IMR-90 (cell line): ENCODE results near the gene USP36. TPM values are rescaled to one million over a fixed set of nuclear protein-coding genes. Genes with fewer than 3 reads are reported as not detected.

ENCODE experiments used
- ATAC-seq: fragments of 200-7000 bp; cut with Tn5 transposase; 2 replicates; pipeline ENCODE4 v1.9.1; 2020; ENCODE audit warnings: low read depth, mild to moderate bottlenecking, moderate library complexity
- BruUV-seq: library from RNA; stranded (reverse); fragments of 400-500 nt; replicated peaks from 2 replicates; lab custom pipeline; 2021; lab: Mats Ljungman, UMichigan
- CTCF ChIA-PET: fragments of 300-600 bp; formaldehyde crosslinking; extraction: SDS; loops from one replicate; lab custom pipeline; 2021; ENCODE audit warnings: antibody characterized with exemption; lab: Yijun Ruan, JAX
- POLR2A ChIA-PET: fragments of 300-600 bp; sonication (Branson Sonifier 250); formaldehyde crosslinking; loops from one replicate; lab custom pipeline; 2022; ENCODE audit warnings: antibody characterized with exemption; ENCODE audit not compliant: unreplicated experiment; lab: Charles Lee
- DNase-seq: peaks from one replicate; pipeline ENCODE4 v3.0.0; 2013
- H2AFZ ChIP-seq: replicated peaks from 2 replicates; pipeline ENCODE3; 2013; ENCODE audit warnings: low read length, mild to moderate bottlenecking; ENCODE audit not compliant: poor library complexity
- H2AK5ac ChIP-seq: 2 replicates; pipeline ENCODE4 v1.6.1; 2013; ENCODE audit warnings: low read depth, low read length, inconsistent platforms
- H2AK9ac ChIP-seq: replicated peaks from 2 replicates; pipeline ENCODE3; 2013; ENCODE audit warnings: mild to moderate bottlenecking, low read depth, low read length, moderate library complexity; ENCODE audit not compliant: poor library complexity
- H2BK120ac ChIP-seq: 2 replicates; pipeline ENCODE4 v1.6.1; 2013; ENCODE audit warnings: low read depth, low read length, inconsistent platforms
- H2BK15ac ChIP-seq: 3 replicates; pipeline ENCODE4 v1.6.1; 2013; ENCODE audit warnings: low read depth, low read length, inconsistent platforms
- H2BK20ac ChIP-seq: 2 replicates; pipeline ENCODE4 v1.6.1; 2013; ENCODE audit warnings: low read depth, mild to moderate bottlenecking, inconsistent platforms, low read length, moderate library complexity
- H2BK5ac ChIP-seq: 2 replicates; pipeline ENCODE4 v1.6.1; 2013; ENCODE audit warnings: mild to moderate bottlenecking, low read depth, low read length, inconsistent platforms; ENCODE audit not compliant: poor library complexity, severe bottlenecking
- H3K14ac ChIP-seq: replicated peaks from 2 replicates; pipeline ENCODE4 v1.6.1; 2013; ENCODE audit warnings: low read depth, low read length, inconsistent platforms
- H3K18ac ChIP-seq: 2 replicates; pipeline ENCODE4 v1.6.1; 2013; ENCODE audit warnings: low read depth, low read length, control low read depth
- H3K23ac ChIP-seq: 2 replicates; pipeline ENCODE4 v1.6.1; 2013; ENCODE audit warnings: low read depth, low read length, inconsistent platforms
- H3K27ac ChIP-seq: 2 replicates; pipeline ENCODE4 v1.5.1; 2013; ENCODE audit warnings: mild to moderate bottlenecking, control low read depth, low read length; ENCODE audit not compliant: insufficient read depth
- H3K27me3 ChIP-seq: 2 replicates; pipeline ENCODE4 v1.6.1; 2013; ENCODE audit warnings: low read length; ENCODE audit not compliant: control insufficient read depth, insufficient read depth
- H3K36me3 ChIP-seq: 2 replicates; pipeline ENCODE4 v1.6.1; 2013; ENCODE audit warnings: low read length, mixed read lengths; ENCODE audit not compliant: control insufficient read depth, insufficient read depth
- H3K4ac ChIP-seq: 2 replicates; pipeline ENCODE4 v1.6.1; 2013; ENCODE audit warnings: low read depth, low read length, inconsistent platforms
- H3K4me1 ChIP-seq: 2 replicates; pipeline ENCODE4 v1.6.1; 2013; ENCODE audit warnings: low read length, mixed read lengths; ENCODE audit not compliant: control insufficient read depth, insufficient read depth
- H3K4me2 ChIP-seq: 2 replicates; pipeline ENCODE4 v1.6.1; 2013; ENCODE audit warnings: low read depth, mild to moderate bottlenecking, control low read depth, low read length, moderate library complexity
- H3K4me3 ChIP-seq: 2 replicates; pipeline ENCODE4 v1.5.1; 2013; ENCODE audit warnings: low read depth, mild to moderate bottlenecking, control low read depth, low read length, moderate library complexity; ENCODE audit not compliant: insufficient read depth
- H3K56ac ChIP-seq: 2 replicates; pipeline ENCODE4 v1.6.1; 2013; ENCODE audit warnings: low read length, inconsistent platforms; ENCODE audit not compliant: insufficient read depth; ENCODE audit errors: extremely low read depth
- H3K79me1 ChIP-seq, 2 experiments: 2 replicates each; pipeline ENCODE4 v1.6.1; 2013; ENCODE audit warnings: low read length in 2 of 2, inconsistent platforms in 1 of 2, low read depth in 1 of 2
- H3K9ac ChIP-seq: 2 replicates; pipeline ENCODE4 v1.6.1; 2013; ENCODE audit warnings: low read depth, low read length, control low read depth
- H3K9me1 ChIP-seq: 2 replicates; pipeline ENCODE4 v1.6.1; 2013; ENCODE audit warnings: low read length, inconsistent platforms; ENCODE audit not compliant: insufficient read depth
- H3K9me3 ChIP-seq: 2 replicates; pipeline ENCODE4 v1.6.1; 2013; ENCODE audit warnings: low read length; ENCODE audit not compliant: control insufficient read depth, insufficient read depth
- H4K20me1 ChIP-seq: 2 replicates; pipeline ENCODE4 v1.6.1; 2013; ENCODE audit warnings: low read length, inconsistent platforms; ENCODE audit not compliant: insufficient read depth
- H4K5ac ChIP-seq: 2 replicates; pipeline ENCODE4 v1.6.1; 2013; ENCODE audit warnings: mild to moderate bottlenecking, low read depth, low read length, control low read depth
- H4K8ac ChIP-seq, 2 experiments: 2 replicates each; pipeline ENCODE4 v1.6.1; 2013; ENCODE audit warnings: low read depth in 2 of 2, low read length in 2 of 2, control low read depth in 1 of 2, inconsistent platforms in 1 of 2
- H4K91ac ChIP-seq: 2 replicates; pipeline ENCODE4 v1.6.1; 2013; ENCODE audit warnings: low read depth, low read length, inconsistent platforms; ENCODE audit not compliant: insufficient read depth
- CEBPB ChIP-seq: IDR thresholded peaks from 2 replicates; pipeline ENCODE4 v1.6.1; 2012; ENCODE audit warnings: low read depth, low read length, improper control_type of control experiment
- MXI1 ChIP-seq: IDR thresholded peaks from 2 replicates; pipeline ENCODE4 v1.6.1; 2012; ENCODE audit warnings: low read depth, mild to moderate bottlenecking, low read length, moderate library complexity, borderline replicate concordance
- NFE2L2 ChIP-seq: fragments of 150-350 bp; IDR thresholded peaks from 2 replicates; pipeline ENCODE4 v1.6.1; 2016; ENCODE audit warnings: low read depth, mild to moderate bottlenecking, low read length
- WGBS, 2 experiments: methylation state at CpG; one replicate each; pipeline versions ENCODE4 v1.1.5 to v1.1.7; 2013; ENCODE audit warnings: missing lambda C conversion rate in 2 of 2; ENCODE audit not compliant: insufficient read length in 1 of 2; ENCODE audit errors: extremely low coverage in 2 of 2; 5-methylcytosine and 5-hydroxymethylcytosine counted together
- dilution Hi-C: fragments of 300-500 bp; cut with HindIII; formaldehyde crosslinking; loops from one replicate; pipeline ENCODE4 v1.14.3; 2018; ENCODE audit warnings: low sequenced_read_pairs; ENCODE audit not compliant: unreplicated experiment
- in situ Hi-C: fragments of 300-500 bp; cut with MboI; formaldehyde crosslinking; loops from 3 replicates; pipeline ENCODE4 v1.14.3; 2019; ENCODE audit warnings: low sequenced_read_pairs, inconsistent platforms, mixed read lengths
- intact Hi-C: fragments of 100-400 bp; cut with micrococcal nuclease; formaldehyde crosslinking; loops from 2 replicates; pipeline ENCODE4 v1.10.0; 2022
- polyA plus RNA-seq, 3 experiments: library from polyadenylated mRNA; depleted of rRNA; stranded (reverse); fragments of >200 nt; gene quantifications; 2 replicates each; pipeline ENCODE4 v1.2.3, GENCODE V29; 2012; ENCODE audit warnings: low replicate concordance in 1 of 3
- total RNA-seq: library from RNA; depleted of rRNA; stranded (reverse); fragments of >200 nt; gene quantifications from 2 replicates; pipeline ENCODE4 v1.2.3, GENCODE V29; 2012; rRNA removed

USP36 gene
- total and polyA plus RNA-seq, 2 of the 4 experiments (the other 2 are of a cell fraction): 30.6 to 38.3 TPM

- peaks cover 9% of the 10 kb centered on the region for H3K4me1 ChIP-seq
- H2AK5ac ChIP-seq: no peak overlapping the region
- no peak overlapping the region for H4K91ac ChIP-seq
- H3K9me3 ChIP-seq: no peaks in the 10 kb centered on the region
- H3K36me3 ChIP-seq: no peaks in the 10 kb centered on the region
- no peak overlapping the region for H3K18ac ChIP-seq
- H3K23ac ChIP-seq: no peak overlapping the region
- H3K56ac ChIP-seq: no peak overlapping the region
- no TSS peak for BruUV-seq
- H3K4me3 ChIP-seq: no peak overlapping the region
- H3K4ac ChIP-seq: no peak overlapping the region
- H3K14ac ChIP-seq: no peak overlapping the region
- H4K20me1 ChIP-seq: peaks cover 27% of the 10 kb centered on the region
- H4K5ac ChIP-seq: no peak overlapping the region
- no peak overlapping the region for H3K4me2 ChIP-seq
- dilution Hi-C loops: no loop called here
- no peak overlapping the region for H2BK20ac ChIP-seq
- no peak overlapping the region for H3K9ac ChIP-seq
- ATAC-seq: no peak
- intact Hi-C loops: no loop called here
- no peak overlapping the region for H2BK120ac ChIP-seq
- TF ChIP-seq MXI1 (no peak), NFE2L2 (no peak), CEBPB (peak; percentile 92)
- H3K79me1 ChIP-seq: peaks cover 43 to 76% of the 10 kb centered on the region in 2 experiments
- no peak overlapping the region for H4K8ac ChIP-seq
- ChIA-PET POLR2A (interaction anchor here (0.6 kb wide), 1 partner anchor 178 kb away, joined by 15 read pairs; no protein-coding TSS in a partner anchor), CTCF (interaction anchor here (1.3 kb wide), 1 partner anchor 227 kb away, joined by 3 read pairs; no protein-coding TSS in a partner anchor)
- no peak overlapping the region for H2AK9ac ChIP-seq
- no peak overlapping the region for H2AFZ ChIP-seq
- no peaks in the 10 kb centered on the region for H3K27me3 ChIP-seq
- H3K9me1 ChIP-seq: peaks cover 4% of the 10 kb centered on the region
- no peak overlapping the region for H3K27ac ChIP-seq
- no peak overlapping the region for H2BK5ac ChIP-seq
- DNase-seq: no peak
- H2BK15ac ChIP-seq: no peak overlapping the region
- 40% methylated on average over 1 of the region's 12 CpGs; no CpG with 5 or more reads in 1 of the 2 experiments for WGBS, 2 experiments
- in situ Hi-C loops: no loop called here
These were observed 94.2 kb downstream of the USP36 start for GRCh38 chr17:78746263-78746948.

Other genes with a start within 250 kb of the USP36 start
- gene CYTH1, start 58.5 kb downstream of the USP36 start, total RNA-seq: 7.9 and 8.3 TPM in 2 replicates
- gene CYTH1, start 58.5 kb downstream of the USP36 start, polyA plus RNA-seq (2012; rRNA removed): 10.1 and 12.4 TPM in 2 replicates
- gene CEP295NL, start 62.4 kb upstream of the USP36 start, total RNA-seq: 0.56 and 0.72 TPM in 2 replicates
- 0.11 and 0.31 TPM in 2 replicates for gene CEP295NL, start 62.4 kb upstream of the USP36 start, polyA plus RNA-seq (2012; rRNA removed)
- 43.9 and 48.6 TPM in 2 replicates for gene TIMP2, start 84.6 kb upstream of the USP36 start, total RNA-seq
- gene TIMP2, start 84.6 kb upstream of the USP36 start, polyA plus RNA-seq (2012; rRNA removed): 352 and 416 TPM in 2 replicates
- gene LGALS3BP, start 139.1 kb upstream of the USP36 start, total RNA-seq: 33.7 and 34.7 TPM in 2 replicates
- gene LGALS3BP, start 139.1 kb upstream of the USP36 start, polyA plus RNA-seq (2012; rRNA removed): 249 and 273 TPM in 2 replicates
- 50.0 and 51.8 TPM in 2 replicates for gene CANT1, start 168.9 kb upstream of the USP36 start, total RNA-seq
- 73.4 and 90.7 TPM in 2 replicates for gene CANT1, start 168.9 kb upstream of the USP36 start, polyA plus RNA-seq (2012; rRNA removed)
- gene C1QTNF1, start 183.4 kb upstream of the USP36 start, total RNA-seq: 1.7 and 3.4 TPM in 2 replicates
- gene C1QTNF1, start 183.4 kb upstream of the USP36 start, polyA plus RNA-seq (2012; rRNA removed): 8.4 and 9.0 TPM in 2 replicates
- 2.5 and 3.9 TPM in 2 replicates for gene ENGASE, start 234.0 kb upstream of the USP36 start, total RNA-seq
- 10.4 and 12.1 TPM in 2 replicates for gene ENGASE, start 234.0 kb upstream of the USP36 start, polyA plus RNA-seq (2012; rRNA removed)